GM12892 (cell line): ENCODE measurements around the gene PLEKHA5.

Source experiments
- DNase-seq: peaks from one replicate; pipeline ENCODE4 v3.0.0; 2011; ENCODE audit not compliant: insufficient read length
- FAIRE-seq: peaks from 2 replicates; lab custom pipeline; 2011; peaks lifted over from hg19 to GRCh38; lab: Jason Lieb, UNC
- POLR2A ChIP-seq: IDR thresholded peaks from 2 replicates; pipeline ENCODE4 v1.6.1; 2011; ENCODE audit warnings: low read depth, low read length, control low read depth
- POLR2AphosphoS5 ChIP-seq: IDR thresholded peaks from 2 replicates; pipeline ENCODE4 v1.6.1; 2011; ENCODE audit warnings: low read depth, low read length, control low read depth
- TAF1 ChIP-seq: IDR thresholded peaks from 2 replicates; pipeline ENCODE4 v1.6.1; 2011; ENCODE audit warnings: low read depth, mild to moderate bottlenecking, control low read depth, low read length, borderline replicate concordance

The PLEKHA5 gene

GRCh38 chr12:19181666-19182426 is 52.3 kb downstream of the PLEKHA5 start:
- DNase-seq, result no peak
- no peak for TF ChIP-seq POLR2A
- no peak for FAIRE-seq

GRCh38 chr12:19183121-19183838 is 53.7 kb downstream of the PLEKHA5 start:
- TF ChIP-seq TAF1, result no peak
- no peak for TF ChIP-seq POLR2A
- TF ChIP-seq POLR2AphosphoS5, result no peak
- DNase-seq, result no peak
- FAIRE-seq, result no peak

GRCh38 chr12:19185262-19185929 is 55.9 kb downstream of the PLEKHA5 start:
- FAIRE-seq (no peak), DNase-seq (no peak)
- no peak for TF ChIP-seq POLR2A
- TF ChIP-seq TAF1, result no peak
- TF ChIP-seq POLR2AphosphoS5, result no peak

GRCh38 chr12:19186722-19187661 is 57.5 kb downstream of the PLEKHA5 start:
- no peak for TF ChIP-seq POLR2AphosphoS5
- TF ChIP-seq POLR2A, result no peak
- TF ChIP-seq TAF1, result no peak
- DNase-seq, result no peak
- no peak for FAIRE-seq

GRCh38 chr12:19189522-19189921 is 60.0 kb downstream of the PLEKHA5 start:
- DNase-seq (no peak), FAIRE-seq (no peak)
- TF ChIP-seq POLR2AphosphoS5 (no peak), TAF1 (no peak), POLR2A (no peak)

- DNase-seq (no peak), FAIRE-seq (no peak)
- TF ChIP-seq TAF1 (no peak), POLR2A (no peak), POLR2AphosphoS5 (no peak)
Observed at GRCh38 chr12:19190292-19191031, 60.9 kb downstream of the PLEKHA5 start.

GRCh38 chr12:19191089-19191488 is 61.6 kb downstream of the PLEKHA5 start:
- DNase-seq (no peak), FAIRE-seq (no peak)
- TF ChIP-seq TAF1, result no peak
- TF ChIP-seq POLR2A, result no peak
- TF ChIP-seq POLR2AphosphoS5, result no peak

- no peak for FAIRE-seq
- DNase-seq, result no peak
- TF ChIP-seq POLR2AphosphoS5 (no peak), POLR2A (no peak), TAF1 (no peak)
Observed at GRCh38 chr12:19191563-19191962, 62.0 kb downstream of the PLEKHA5 start.

GRCh38 chr12:19192710-19193109 is 63.2 kb downstream of the PLEKHA5 start:
- no peak for FAIRE-seq
- DNase-seq, result no peak
- TF ChIP-seq POLR2AphosphoS5, result no peak
- TF ChIP-seq TAF1, result no peak
- TF ChIP-seq POLR2A, result no peak

GRCh38 chr12:19194963-19195362 is 65.4 kb downstream of the PLEKHA5 start:
- DNase-seq (no peak), FAIRE-seq (no peak)
- TF ChIP-seq POLR2A (no peak), POLR2AphosphoS5 (no peak), TAF1 (no peak)
